HCT116 (cell line): ENCODE results near the gene TACC2. TPM values are rescaled to one million over a fixed set of nuclear protein-coding genes. Genes with fewer than 3 reads are reported as not detected.

Source experiments
- ATAC-seq: fragments of 200-7000 bp; cut with Tn5 transposase; 2 replicates; pipeline ENCODE4 v1.9.1; 2020; ENCODE audit warnings: mild to moderate bottlenecking, moderate library complexity
- BruUV-seq: library from RNA; stranded (reverse); fragments of 400-500 nt; replicated peaks from 2 replicates; lab custom pipeline; 2021; lab: Mats Ljungman, UMichigan
- CTCF ChIA-PET: fragments of 300-600 bp; sonication (Branson Sonifier 250); formaldehyde crosslinking; loops from one replicate; lab custom pipeline; 2021; ENCODE audit warnings: antibody characterized with exemption; lab: Charles Lee
- POLR2A ChIA-PET: fragments of 300-600, 350-600 bp; sonication (Branson Sonifier 250); formaldehyde crosslinking; loops from one replicate; lab custom pipeline; 2021; ENCODE audit warnings: antibody characterized with exemption; lab: Charles Lee
- RAD21 ChIA-PET, 2 experiments: fragments of 300-600 bp; sonication (Branson Sonifier 250); formaldehyde crosslinking; loops; one replicate each; lab custom pipeline; 2023; ENCODE audit warnings: low total read pairs in 2 of 2; ENCODE audit not compliant: uncharacterized antibody in 2 of 2, unreplicated experiment in 2 of 2, low non-redundant PET in 1 of 2; lab: Charles Lee
- DNase-seq: peaks from one replicate; pipeline ENCODE4 v3.0.0-alpha.2; 2010; ENCODE audit warnings: low read depth, low spot score
- H2AFZ ChIP-seq: fragments of 200-600 bp; shearing (Covaris generic), sonication (generic); 2 replicates; pipeline ENCODE4 v1.6.1; 2017; ENCODE audit warnings: low read depth, mixed run types, mixed read lengths, antibody characterized with exemption, low read length; ENCODE audit not compliant: poor library complexity, severe bottlenecking
- H3K27ac ChIP-seq: 2 replicates; pipeline ENCODE4 v1.5.1; 2012; ENCODE audit warnings: low read depth, low read length
- H3K27me3 ChIP-seq: fragments of 200-600 bp; sonication (generic); 2 replicates; pipeline ENCODE4 v1.6.1; 2016; ENCODE audit warnings: mixed run types, low read length, mixed read lengths; ENCODE audit not compliant: insufficient read depth
- H3K36me3 ChIP-seq, 2 experiments: fragments of 200-500 bp in 1 of 2; fragments of 200-600 bp in 1 of 2; sonication (Bioruptor generic) in 1 of 2; sonication (generic) in 1 of 2; 2 replicates each; pipeline versions ENCODE4 v1.5.1 to v1.6.1; 2014 to 2016; ENCODE audit warnings: low read length in 2 of 2, inconsistent platforms in 1 of 2, mixed read lengths in 1 of 2, mixed run types in 1 of 2; ENCODE audit not compliant: insufficient read depth in 2 of 2, control insufficient read depth in 1 of 2
- H3K4me1 ChIP-seq, 2 experiments: fragments of 200-600 bp in 1 of 2; sonication (generic) in 1 of 2; 2 replicates each; pipeline versions ENCODE4 v1.5.1 to v1.6.1; 2012 to 2017; ENCODE audit warnings: low read length in 2 of 2, inconsistent platforms in 1 of 2, mild to moderate bottlenecking in 1 of 2, mixed read lengths in 1 of 2, mixed run types in 1 of 2, moderate library complexity in 1 of 2; ENCODE audit not compliant: insufficient read depth in 2 of 2, control insufficient read depth in 1 of 2
- H3K4me2 ChIP-seq: fragments of 200-600 bp; sonication (generic); 2 replicates; pipeline ENCODE4 v1.6.1; 2017; ENCODE audit warnings: mixed run types, low read length, mixed read lengths
- H3K4me3 ChIP-seq, 2 experiments: fragments of 200-600 bp in 1 of 2; sonication (generic) in 1 of 2; replicated peaks in 1 of 2; 2 replicates each; pipeline ENCODE4 v1.5.1; 2011 to 2016; ENCODE audit warnings: low read length in 2 of 2, control low read depth in 1 of 2, low read depth in 1 of 2, mild to moderate bottlenecking in 1 of 2, mixed read lengths in 1 of 2, mixed run types in 1 of 2
- H3K79me2 ChIP-seq: fragments of 200-600 bp; sonication (generic); 2 replicates; pipeline ENCODE4 v1.6.1; 2017; ENCODE audit warnings: mild to moderate bottlenecking, mixed run types, low read length, moderate library complexity, mixed read lengths; ENCODE audit not compliant: insufficient read depth
- H3K9ac ChIP-seq: fragments of 200-600 bp; sonication (generic); 2 replicates; pipeline ENCODE4 v1.6.1; 2016; ENCODE audit warnings: low read length, mixed read lengths
- H3K9me2 ChIP-seq: fragments of 200-600 bp; sonication (generic), shearing (Covaris generic); 2 replicates; pipeline ENCODE4 v1.6.1; 2017; ENCODE audit warnings: mixed run types, mild to moderate bottlenecking, moderate library complexity; ENCODE audit not compliant: insufficient read depth
- H3K9me3 ChIP-seq, 2 experiments: fragments of 200-500 bp in 1 of 2; fragments of 200-600 bp in 1 of 2; sonication (Bioruptor generic) in 1 of 2; sonication (generic) in 1 of 2; 2 replicates each; pipeline ENCODE4 v1.6.1; 2014 to 2017; ENCODE audit warnings: low read length in 2 of 2, mixed read lengths in 2 of 2, inconsistent platforms in 1 of 2, low read depth in 1 of 2, mild to moderate bottlenecking in 1 of 2, mixed run types in 1 of 2, moderate library complexity in 1 of 2; ENCODE audit not compliant: control insufficient read depth in 1 of 2, insufficient read depth in 1 of 2
- H4K20me1 ChIP-seq: fragments of 200-600 bp; sonication (generic), shearing (Covaris generic); 2 replicates; pipeline ENCODE4 v1.6.1; 2017; ENCODE audit warnings: mixed run types, mild to moderate bottlenecking, moderate library complexity; ENCODE audit not compliant: insufficient read depth
- CBX3 ChIP-seq: IDR thresholded peaks from 2 replicates; pipeline ENCODE4 v1.6.1; 2012; ENCODE audit warnings: low read depth
- CTCF ChIP-seq, 3 experiments: fragments of 200-600 bp in 1 of 3; sonication (generic) in 1 of 3; IDR thresholded peaks in 2 of 3; conservative IDR thresholded peaks in 1 of 3; 2 replicates each; pipeline ENCODE4 v1.5.1; 2012 to 2017; ENCODE audit warnings: low read depth in 2 of 3, low read length in 2 of 3, antibody characterized with exemption in 1 of 3, borderline replicate concordance in 1 of 3, control low read depth in 1 of 3, mild to moderate bottlenecking in 1 of 3, mixed read lengths in 1 of 3, mixed run types in 1 of 3, moderate library complexity in 1 of 3; ENCODE audit not compliant: insufficient read depth in 1 of 3
- EGR1 ChIP-seq: IDR thresholded peaks from 2 replicates; pipeline ENCODE4 v1.6.1; 2012; ENCODE audit warnings: low read depth
- EZH2 ChIP-seq: fragments of 200-600 bp; sonication (generic); IDR thresholded peaks from 2 replicates; pipeline ENCODE4 v1.6.1; 2017; ENCODE audit warnings: antibody characterized with exemption, mixed run types
- EZH2phosphoT487 ChIP-seq: fragments of 200-600 bp; IDR thresholded peaks from 2 replicates; pipeline ENCODE4 v1.6.1; 2018; ENCODE audit warnings: antibody characterized with exemption, borderline replicate concordance
- FOSL1 ChIP-seq: IDR thresholded peaks from 2 replicates; pipeline ENCODE4 v1.6.1; 2012; ENCODE audit warnings: low read depth
- POLR2A ChIP-seq: IDR thresholded peaks from 2 replicates; pipeline ENCODE4 v1.7.0; 2011; ENCODE audit warnings: borderline replicate concordance; ENCODE audit not compliant: insufficient read depth, insufficient read length; ENCODE audit errors: extremely low read depth
- RAD21 ChIP-seq: IDR thresholded peaks from 2 replicates; pipeline ENCODE4 v1.6.1; 2012; ENCODE audit warnings: low read depth, mild to moderate bottlenecking
- SIN3A ChIP-seq: IDR thresholded peaks from 2 replicates; pipeline ENCODE4 v1.6.1; 2012; ENCODE audit warnings: low read depth
- SP1 ChIP-seq: IDR thresholded peaks from 2 replicates; pipeline ENCODE4 v1.6.1; 2012; ENCODE audit warnings: low read depth
- SRF ChIP-seq: IDR thresholded peaks from 2 replicates; pipeline ENCODE4 v1.6.1; 2012; ENCODE audit warnings: low read depth
- TCF7L2 ChIP-seq: IDR thresholded peaks from 2 replicates; pipeline ENCODE4 v1.7.0; 2011; ENCODE audit warnings: borderline replicate concordance, inconsistent platforms; ENCODE audit not compliant: insufficient read depth, insufficient read length; ENCODE audit errors: extremely low read depth
- YY1 ChIP-seq: IDR thresholded peaks from 2 replicates; pipeline ENCODE4 v1.6.1; 2011; ENCODE audit warnings: low read length, low read depth, moderate library complexity, mild to moderate bottlenecking; ENCODE audit not compliant: insufficient replicate concordance; ENCODE audit errors: extremely low read depth
- ZFX ChIP-seq: fragments of 450-650 bp; IDR thresholded peaks from 2 replicates; pipeline ENCODE4 v1.6.1; 2017
- intact Hi-C: fragments of 100-400 bp; cut with micrococcal nuclease; formaldehyde crosslinking; loops from 2 replicates; pipeline ENCODE4 v1.10.0; 2022
- total RNA-seq: library from RNA; stranded (reverse); gene quantifications from one replicate; pipeline ENCODE4 v1.2.1, GENCODE V29; 2021; ENCODE audit not compliant: unreplicated experiment
- TF ChIP-seq, protein P1 (sequence below): IDR thresholded peaks from 2 replicates; pipeline ENCODE4 v1.6.1; 2012
- TF ChIP-seq, protein P2 (sequence below): IDR thresholded peaks from 2 replicates; pipeline ENCODE4 v1.6.1; 2011; ENCODE audit warnings: mild to moderate bottlenecking, low read length, moderate library complexity; ENCODE audit not compliant: insufficient replicate concordance; ENCODE audit errors: extremely low read depth
- TF ChIP-seq, protein P3 (sequence below): IDR thresholded peaks from 2 replicates; pipeline ENCODE4 v1.6.1; 2012; ENCODE audit warnings: low read depth
- TF ChIP-seq, protein P4 (sequence below): IDR thresholded peaks from 2 replicates; pipeline ENCODE4 v1.6.1; 2012

TACC2 gene
- total RNA-seq, 1 experiment from 2014 or later = 38.6 TPM

DNA sequence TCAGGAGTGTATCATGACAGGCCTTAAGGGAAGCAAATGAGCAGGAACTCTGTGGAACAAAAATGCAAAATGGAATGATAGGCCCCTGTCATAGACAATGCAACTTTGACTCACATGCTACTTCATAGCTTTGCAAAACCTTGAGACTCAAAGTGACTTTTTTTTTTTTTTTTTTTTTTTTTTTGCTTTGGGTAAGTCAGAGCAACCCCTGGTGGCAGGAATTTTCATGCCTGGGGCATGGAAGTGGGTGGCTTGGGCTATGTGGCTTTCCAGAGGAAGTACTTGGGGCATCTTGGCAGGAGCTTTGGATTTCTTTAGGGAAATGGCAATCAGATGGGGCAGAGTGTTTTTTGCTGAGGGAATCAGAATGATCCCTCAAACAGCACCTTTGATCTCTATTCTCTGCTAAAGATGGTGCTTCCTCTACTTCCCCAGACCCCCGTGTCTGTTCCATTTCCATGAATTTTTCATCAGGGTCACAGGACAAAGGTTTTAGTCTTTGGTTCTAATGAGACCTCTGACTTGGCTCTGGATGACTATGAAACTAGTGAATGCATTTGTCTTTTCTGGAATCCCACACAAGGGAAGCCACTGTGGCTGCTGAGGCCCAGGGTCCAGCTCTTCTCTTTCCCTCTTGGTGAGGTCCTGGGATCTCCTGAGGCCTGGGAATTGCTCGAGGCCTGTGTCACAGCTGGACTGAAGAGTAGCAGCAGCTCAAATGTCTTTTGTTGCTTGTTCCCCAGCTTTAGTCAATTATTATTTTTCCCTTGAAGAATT, 62.8 kb downstream of the TACC2 start:
- no TSS peak for BruUV-seq
- Histone ChIP-seq H3K4me1 (peaks cover 12 to 17% of the 10 kb centered on the region in 2 experiments), H3K9me2 (no peaks in the 10 kb centered on the region), H3K9me3 (no peaks in the 10 kb centered on the region), H3K27me3 (no peaks in the 10 kb centered on the region), H3K27ac (no peak overlapping the region), H3K4me3 (no peak overlapping the region), H3K79me2 (no peaks in the 10 kb centered on the region), H3K9ac (no peak overlapping the region), H3K4me2 (peak overlapping the region; percentile 20; the same call in 1 of the 2 replicates), H4K20me1 (no peaks in the 10 kb centered on the region), H3K36me3 (no peaks in the 10 kb centered on the region), H2AFZ (peak overlapping the region; percentile 64)
- intact Hi-C loops = loop anchor here (5.0 kb wide), 1 partner anchor 216 kb away; no protein-coding TSS in a partner anchor
- CTCF ChIA-PET = interaction anchor here (0.7 to 2.8 kb wide), 21 partner anchors 9 to 284 kb away, joined by 3 to 27 read pairs (median 4); partner anchors contain the start of gene NSMCE4A
- ATAC-seq = peak; percentile 73
- DNase-seq = peak; percentile 79
- RAD21 ChIA-PET = interaction anchor here in 1 of 2 experiments (1.5 kb wide), 1 partner anchor 61 kb away, joined by 3 read pairs; no protein-coding TSS in a partner anchor
- POLR2A ChIA-PET = interaction anchor here (0.7 to 1.6 kb wide), 3 partner anchors 12 to 61 kb away, joined by 3 to 5 read pairs (median 4); no protein-coding TSS in a partner anchor
- TF ChIP-seq FOSL1 (no peak), EGR1 (peak; percentile 62), EZH2 (no peak), SP1 (no peak), SIN3A (no peak), YY1 (peak; percentile 64), EZH2phosphoT487 (no peak), CBX3 (peak; percentile 63; the same call in 1 of the 2 replicates), POLR2A (no peak), SRF (no peak), CTCF (IDR thresholded peaks at IDR 0.05 in 2 of 3, conservative IDR thresholded peaks at IDR 0.05 in 1 of 3; ENCODE audit: borderline replicate concordance in 1 of 3, insufficient read depth in 1 of 3, low read depth in 2 of 3, low read length in 2 of 3) (peak; percentile 74 to 98 (median 96)), TCF7L2 (no peak), RAD21 (peak; percentile 76), ZFX (no peak)
- TF ChIP-seq, protein P1, sequence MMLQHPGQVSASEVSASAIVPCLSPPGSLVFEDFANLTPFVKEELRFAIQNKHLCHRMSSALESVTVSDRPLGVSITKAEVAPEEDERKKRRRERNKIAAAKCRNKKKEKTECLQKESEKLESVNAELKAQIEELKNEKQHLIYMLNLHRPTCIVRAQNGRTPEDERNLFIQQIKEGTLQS = no peak
- TF ChIP-seq, protein P2, sequence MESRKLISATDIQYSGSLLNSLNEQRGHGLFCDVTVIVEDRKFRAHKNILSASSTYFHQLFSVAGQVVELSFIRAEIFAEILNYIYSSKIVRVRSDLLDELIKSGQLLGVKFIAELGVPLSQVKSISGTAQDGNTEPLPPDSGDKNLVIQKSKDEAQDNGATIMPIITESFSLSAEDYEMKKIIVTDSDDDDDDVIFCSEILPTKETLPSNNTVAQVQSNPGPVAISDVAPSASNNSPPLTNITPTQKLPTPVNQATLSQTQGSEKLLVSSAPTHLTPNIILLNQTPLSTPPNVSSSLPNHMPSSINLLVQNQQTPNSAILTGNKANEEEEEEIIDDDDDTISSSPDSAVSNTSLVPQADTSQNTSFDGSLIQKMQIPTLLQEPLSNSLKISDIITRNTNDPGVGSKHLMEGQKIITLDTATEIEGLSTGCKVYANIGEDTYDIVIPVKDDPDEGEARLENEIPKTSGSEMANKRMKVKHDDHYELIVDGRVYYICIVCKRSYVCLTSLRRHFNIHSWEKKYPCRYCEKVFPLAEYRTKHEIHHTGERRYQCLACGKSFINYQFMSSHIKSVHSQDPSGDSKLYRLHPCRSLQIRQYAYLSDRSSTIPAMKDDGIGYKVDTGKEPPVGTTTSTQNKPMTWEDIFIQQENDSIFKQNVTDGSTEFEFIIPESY = no peak
- TF ChIP-seq, protein P3, sequence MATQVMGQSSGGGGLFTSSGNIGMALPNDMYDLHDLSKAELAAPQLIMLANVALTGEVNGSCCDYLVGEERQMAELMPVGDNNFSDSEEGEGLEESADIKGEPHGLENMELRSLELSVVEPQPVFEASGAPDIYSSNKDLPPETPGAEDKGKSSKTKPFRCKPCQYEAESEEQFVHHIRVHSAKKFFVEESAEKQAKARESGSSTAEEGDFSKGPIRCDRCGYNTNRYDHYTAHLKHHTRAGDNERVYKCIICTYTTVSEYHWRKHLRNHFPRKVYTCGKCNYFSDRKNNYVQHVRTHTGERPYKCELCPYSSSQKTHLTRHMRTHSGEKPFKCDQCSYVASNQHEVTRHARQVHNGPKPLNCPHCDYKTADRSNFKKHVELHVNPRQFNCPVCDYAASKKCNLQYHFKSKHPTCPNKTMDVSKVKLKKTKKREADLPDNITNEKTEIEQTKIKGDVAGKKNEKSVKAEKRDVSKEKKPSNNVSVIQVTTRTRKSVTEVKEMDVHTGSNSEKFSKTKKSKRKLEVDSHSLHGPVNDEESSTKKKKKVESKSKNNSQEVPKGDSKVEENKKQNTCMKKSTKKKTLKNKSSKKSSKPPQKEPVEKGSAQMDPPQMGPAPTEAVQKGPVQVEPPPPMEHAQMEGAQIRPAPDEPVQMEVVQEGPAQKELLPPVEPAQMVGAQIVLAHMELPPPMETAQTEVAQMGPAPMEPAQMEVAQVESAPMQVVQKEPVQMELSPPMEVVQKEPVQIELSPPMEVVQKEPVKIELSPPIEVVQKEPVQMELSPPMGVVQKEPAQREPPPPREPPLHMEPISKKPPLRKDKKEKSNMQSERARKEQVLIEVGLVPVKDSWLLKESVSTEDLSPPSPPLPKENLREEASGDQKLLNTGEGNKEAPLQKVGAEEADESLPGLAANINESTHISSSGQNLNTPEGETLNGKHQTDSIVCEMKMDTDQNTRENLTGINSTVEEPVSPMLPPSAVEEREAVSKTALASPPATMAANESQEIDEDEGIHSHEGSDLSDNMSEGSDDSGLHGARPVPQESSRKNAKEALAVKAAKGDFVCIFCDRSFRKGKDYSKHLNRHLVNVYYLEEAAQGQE = no peak
- TF ChIP-seq, protein P4, sequence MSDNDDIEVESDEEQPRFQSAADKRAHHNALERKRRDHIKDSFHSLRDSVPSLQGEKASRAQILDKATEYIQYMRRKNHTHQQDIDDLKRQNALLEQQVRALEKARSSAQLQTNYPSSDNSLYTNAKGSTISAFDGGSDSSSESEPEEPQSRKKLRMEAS = peak; percentile 22; the same call in 1 of the 2 replicates
